Measurements from ENCODE around the gene TLE1. TPM values are rescaled to one million over a fixed set of nuclear protein-coding genes. Genes with fewer than 3 reads are reported as not detected.

The TLE1 gene
- total and polyA plus RNA-seq, 4 donors, result 20.9 to 39.9 (median 31.8) TPM

DNA sequence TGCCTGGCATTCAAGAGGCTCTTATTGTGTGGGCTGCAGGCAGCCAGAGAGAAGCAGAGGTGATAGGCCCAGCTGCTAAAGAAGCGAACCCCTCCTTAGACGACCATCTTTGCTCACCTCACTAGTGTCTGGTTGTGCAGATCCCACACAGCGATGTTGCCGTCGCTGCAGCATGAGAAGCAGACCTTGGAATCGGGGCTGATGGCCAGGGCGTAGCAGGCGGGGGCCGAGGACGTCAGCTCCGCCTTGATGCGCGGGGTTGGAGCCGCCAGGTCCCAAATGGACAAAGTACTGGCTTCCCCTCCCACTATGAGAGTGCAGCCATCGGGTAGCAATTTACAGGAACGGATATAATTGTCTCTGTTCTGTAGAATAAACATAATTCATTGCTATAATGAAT lies 98.7 kb downstream of the TLE1 start:
- no peaks in the 10 kb centered on the region for H3K36me3 ChIP-seq (ENCODE audit: control insufficient read depth in 1 of 2, insufficient read depth in 2 of 2, low read length in 1 of 2)
- WGBS, 2 donors, result 94% methylated on average over 16 of the region's 16 CpGs
- peaks cover 0 to 13% of the 10 kb centered on the region in 2 donors for H3K4me1 ChIP-seq (ENCODE audit: control insufficient read depth in 1 of 2, insufficient read depth in 2 of 2, low read length in 2 of 2)

DNA sequence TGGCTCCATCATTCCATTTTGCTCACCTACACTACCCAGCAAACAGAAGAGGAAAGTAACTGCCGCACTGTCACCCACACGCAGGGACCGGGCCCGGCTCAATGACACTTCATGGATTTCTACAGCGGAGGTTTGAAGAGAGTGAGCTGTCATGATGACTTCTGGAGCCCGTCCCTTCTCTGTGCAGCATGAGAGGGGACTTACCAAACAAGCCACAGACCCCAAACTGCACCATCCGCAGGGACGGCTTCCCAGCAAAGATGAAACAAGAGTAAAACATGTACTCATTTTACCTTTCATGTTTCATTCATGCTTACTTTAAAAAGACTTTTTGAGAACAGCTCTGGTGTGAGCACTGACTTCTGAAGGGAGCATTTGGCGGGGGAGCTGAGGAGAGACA lies 99.5 kb downstream of the TLE1 start:
- Histone ChIP-seq H3K4me3 (ENCODE audit: low read length in 2 of 2) (no peak overlapping the region), H3K27ac (ENCODE audit: low read depth in 1 of 2, low read length in 2 of 2) (peak overlapping the region; percentile 9 to 20), H3K4me1 (ENCODE audit: control insufficient read depth in 1 of 2, insufficient read depth in 2 of 2, low read length in 2 of 2) (peaks cover 0 to 13% of the 10 kb centered on the region in 2 donors), H3K9me3 (ENCODE audit: control insufficient read depth, low read length) (no peaks in the 10 kb centered on the region), H3K36me3 (ENCODE audit: control insufficient read depth in 1 of 2, insufficient read depth in 2 of 2, low read length in 1 of 2) (no peaks in the 10 kb centered on the region), H3K27me3 (ENCODE audit: control insufficient read depth in 1 of 2, insufficient read depth in 2 of 2, low read length in 1 of 2) (no peaks in the 10 kb centered on the region)
- intact Hi-C loops (cut with DNase I), result loop anchor here in 1 of 2 donors (10.0 kb wide), 1 partner anchor 255 kb away; no protein-coding TSS in a partner anchor
- ATAC-seq (ENCODE audit: low FRiP score), result no peak
- no peak for DNase-seq
- WGBS, 2 donors, result 74 to 78% methylated on average over 9 of the region's 9 CpGs

More for the DNA sequence above, 98.7 kb downstream of the TLE1 start:
- H3K27ac ChIP-seq (ENCODE audit: low read depth in 1 of 2, low read length in 2 of 2), result peak overlapping the region; percentile 20 to 38
- no peak overlapping the region for H3K4me3 ChIP-seq (ENCODE audit: low read length in 2 of 2)
- H3K9me3 ChIP-seq (ENCODE audit: control insufficient read depth, low read length), result no peaks in the 10 kb centered on the region
- DNase-seq, result no peak
- intact Hi-C loops (cut with DNase I), result loop anchor here in 1 of 2 donors (10.0 kb wide), 1 partner anchor 254 kb away; no protein-coding TSS in a partner anchor
- no peak for ATAC-seq (ENCODE audit: low FRiP score)
- no peaks in the 10 kb centered on the region for H3K27me3 ChIP-seq (ENCODE audit: control insufficient read depth in 1 of 2, insufficient read depth in 2 of 2, low read length in 1 of 2)

DNA sequence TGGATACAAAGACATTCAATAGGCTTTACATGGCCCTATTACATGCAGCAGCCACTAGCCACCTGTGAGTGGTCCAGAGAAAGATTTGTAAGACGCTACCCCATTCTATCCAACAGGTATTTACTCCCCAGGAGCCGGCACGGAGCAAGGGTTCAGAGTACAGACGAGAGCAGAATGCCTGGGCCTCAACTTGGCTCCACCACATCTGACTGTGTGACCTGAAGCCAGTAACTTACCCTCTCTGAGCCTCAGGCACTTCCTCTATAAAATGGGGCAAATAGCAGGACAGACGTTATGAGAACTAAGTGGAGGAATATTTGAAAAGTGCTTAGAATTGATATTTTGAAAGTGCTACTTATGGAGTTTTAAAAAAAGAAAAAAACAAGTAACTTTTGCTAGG lies 100.0 kb downstream of the TLE1 start:
- peaks cover 0 to 13% of the 10 kb centered on the region in 2 donors for H3K4me1 ChIP-seq (ENCODE audit: control insufficient read depth in 1 of 2, insufficient read depth in 2 of 2, low read length in 2 of 2)
- no peaks in the 10 kb centered on the region for H3K27me3 ChIP-seq (ENCODE audit: control insufficient read depth in 1 of 2, insufficient read depth in 2 of 2, low read length in 1 of 2)
- no peaks in the 10 kb centered on the region for H3K9me3 ChIP-seq (ENCODE audit: control insufficient read depth, low read length)
- H3K27ac ChIP-seq (ENCODE audit: low read depth in 1 of 2, low read length in 2 of 2), result peak overlapping the region; percentile 20 to 80
- intact Hi-C loops (cut with DNase I), result no loop called here
- WGBS, 2 donors, result 79 to 88% methylated on average over 5 of the region's 5 CpGs
- no peak for DNase-seq
- H3K36me3 ChIP-seq (ENCODE audit: control insufficient read depth in 1 of 2, insufficient read depth in 2 of 2, low read length in 1 of 2), result no peaks in the 10 kb centered on the region
- H3K4me3 ChIP-seq (ENCODE audit: low read length in 2 of 2), result no peak overlapping the region
- ATAC-seq (ENCODE audit: low FRiP score), result no peak

DNA sequence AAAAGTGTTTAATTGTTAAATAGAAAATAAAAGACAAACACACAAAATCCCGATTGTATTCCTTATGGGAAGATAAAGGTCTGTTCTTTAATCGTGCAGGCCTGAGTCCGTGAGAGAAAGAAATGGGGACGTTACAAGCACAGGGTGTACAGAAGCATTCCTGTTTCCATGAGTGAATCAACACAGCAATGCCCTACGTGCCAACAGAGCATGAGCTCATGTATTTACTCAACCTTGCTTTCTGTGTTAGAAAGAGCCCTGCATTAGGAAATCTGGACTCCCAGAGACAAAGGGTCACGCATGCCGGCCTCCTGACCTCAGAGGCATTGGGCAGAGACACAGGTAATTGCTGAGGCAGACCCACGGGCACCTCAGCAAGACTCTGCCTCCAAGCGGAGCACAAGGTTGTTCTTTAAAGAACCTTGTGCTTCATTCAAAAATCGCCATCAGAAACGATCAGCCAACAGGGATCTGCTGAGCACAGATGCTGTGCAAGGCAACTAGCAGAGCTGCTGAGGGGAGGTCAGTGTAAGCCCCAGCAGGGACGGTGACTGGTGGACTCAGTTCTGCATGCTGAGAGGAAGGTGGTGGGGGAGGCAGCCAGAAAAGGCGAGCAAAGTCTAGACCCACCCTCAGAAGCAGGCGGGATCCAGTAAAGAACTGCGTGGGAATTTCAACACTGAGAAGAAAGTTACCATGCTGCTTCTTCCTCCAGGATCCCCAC lies 101.0 kb downstream of the TLE1 start:
- peak; percentile 73 to 80 for DNase-seq
- peaks cover 0 to 2% of the 10 kb centered on the region in 2 donors for H3K36me3 ChIP-seq (ENCODE audit: control insufficient read depth in 1 of 2, insufficient read depth in 2 of 2, low read length in 1 of 2)
- peaks cover 0 to 13% of the 10 kb centered on the region in 2 donors for H3K4me1 ChIP-seq (ENCODE audit: control insufficient read depth in 1 of 2, insufficient read depth in 2 of 2, low read length in 2 of 2)
- WGBS, 2 donors, result 11 to 14% methylated on average over 15 of the region's 15 CpGs
- intact Hi-C loops (cut with DNase I), result no loop called here
- H3K4me3 ChIP-seq (ENCODE audit: low read length in 2 of 2), result no peak overlapping the region
- H3K27ac ChIP-seq (ENCODE audit: low read depth in 1 of 2, low read length in 2 of 2), result peak overlapping the region; percentile 20 to 80
- no peaks in the 10 kb centered on the region for H3K27me3 ChIP-seq (ENCODE audit: control insufficient read depth in 1 of 2, insufficient read depth in 2 of 2, low read length in 1 of 2)
- no peaks in the 10 kb centered on the region for H3K9me3 ChIP-seq (ENCODE audit: control insufficient read depth, low read length)
- ATAC-seq (ENCODE audit: low FRiP score), result peak; percentile 87

DNA sequence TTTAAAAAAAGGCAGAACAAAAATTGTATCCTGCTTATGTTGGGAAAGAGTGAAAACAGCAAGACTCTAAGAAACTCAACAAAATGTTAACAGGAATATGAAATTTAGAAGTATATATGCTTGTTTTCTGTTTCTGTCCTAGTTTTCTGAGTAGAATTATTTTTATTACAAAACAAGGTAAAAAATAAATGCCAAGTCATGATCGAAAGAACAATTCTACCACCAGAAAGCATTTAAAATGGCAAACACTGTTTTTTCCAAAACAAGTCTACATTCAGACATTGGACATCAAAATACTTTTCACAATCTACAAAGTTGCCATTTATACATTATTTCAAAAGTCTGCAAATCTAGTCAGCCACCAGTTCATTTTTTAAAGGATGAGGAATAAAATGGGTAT lies 102.6 kb downstream of the TLE1 start:
- Histone ChIP-seq H3K4me3 (ENCODE audit: low read length in 2 of 2) (no peak overlapping the region), H3K27me3 (ENCODE audit: control insufficient read depth in 1 of 2, insufficient read depth in 2 of 2, low read length in 1 of 2) (no peaks in the 10 kb centered on the region), H3K4me1 (ENCODE audit: control insufficient read depth in 1 of 2, insufficient read depth in 2 of 2, low read length in 2 of 2) (peaks cover 3 to 14% of the 10 kb centered on the region in 2 donors), H3K27ac (ENCODE audit: low read depth in 1 of 2, low read length in 2 of 2) (peak overlapping the region in 1 of 2 donors; percentile 91), H3K36me3 (ENCODE audit: control insufficient read depth in 1 of 2, insufficient read depth in 2 of 2, low read length in 1 of 2) (peaks cover 0 to 2% of the 10 kb centered on the region in 2 donors), H3K9me3 (ENCODE audit: control insufficient read depth, low read length) (no peaks in the 10 kb centered on the region)
- no peak for DNase-seq
- intact Hi-C loops (cut with DNase I), result no loop called here
- 31 to 37% methylated on average over 1 of the region's 1 CpG for WGBS, 2 donors
- no peak for ATAC-seq (ENCODE audit: low FRiP score)

DNA sequence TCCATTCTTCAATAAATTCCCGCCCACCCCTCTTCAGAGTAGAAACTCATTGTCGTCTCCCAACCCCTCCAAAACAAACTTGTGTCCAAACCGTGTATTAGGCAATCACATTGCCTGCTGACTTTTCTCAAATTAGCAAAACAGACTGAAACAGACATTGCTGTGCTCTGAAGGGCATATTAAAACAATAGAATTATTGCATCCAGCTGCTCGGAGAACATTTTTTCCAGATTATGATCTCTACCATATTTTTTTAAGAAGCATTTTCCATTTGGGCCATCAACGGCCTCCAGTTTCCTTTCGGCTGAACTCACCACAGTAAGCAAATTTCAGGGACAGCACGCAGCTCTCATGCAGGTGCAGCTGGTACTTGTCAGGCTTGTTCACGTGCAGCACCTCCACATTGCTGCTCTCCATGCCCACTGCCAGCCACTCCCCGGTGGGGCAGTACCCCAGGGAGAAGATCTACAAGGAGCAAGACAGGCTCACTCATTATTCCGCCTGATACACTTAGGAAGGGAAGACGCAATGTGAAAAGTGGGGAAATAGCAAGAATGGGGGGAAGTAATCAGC lies 104.1 kb downstream of the TLE1 start:
- Histone ChIP-seq H3K4me3 (ENCODE audit: low read length in 2 of 2) (no peak overlapping the region), H3K27me3 (ENCODE audit: control insufficient read depth in 1 of 2, insufficient read depth in 2 of 2, low read length in 1 of 2) (no peaks in the 10 kb centered on the region), H3K4me1 (ENCODE audit: control insufficient read depth in 1 of 2, insufficient read depth in 2 of 2, low read length in 2 of 2) (peaks cover 4 to 17% of the 10 kb centered on the region in 2 donors), H3K36me3 (ENCODE audit: control insufficient read depth in 1 of 2, insufficient read depth in 2 of 2, low read length in 1 of 2) (peaks cover 0 to 2% of the 10 kb centered on the region in 2 donors), H3K9me3 (ENCODE audit: control insufficient read depth, low read length) (no peaks in the 10 kb centered on the region), H3K27ac (ENCODE audit: low read depth in 1 of 2, low read length in 2 of 2) (peak overlapping the region in 1 of 2 donors; percentile 64)
- intact Hi-C loops (cut with DNase I), result no loop called here
- 53 to 61% methylated on average over 11 of the region's 11 CpGs for WGBS, 2 donors
- ATAC-seq (ENCODE audit: low FRiP score) (no peak), DNase-seq (no peak)

DNA sequence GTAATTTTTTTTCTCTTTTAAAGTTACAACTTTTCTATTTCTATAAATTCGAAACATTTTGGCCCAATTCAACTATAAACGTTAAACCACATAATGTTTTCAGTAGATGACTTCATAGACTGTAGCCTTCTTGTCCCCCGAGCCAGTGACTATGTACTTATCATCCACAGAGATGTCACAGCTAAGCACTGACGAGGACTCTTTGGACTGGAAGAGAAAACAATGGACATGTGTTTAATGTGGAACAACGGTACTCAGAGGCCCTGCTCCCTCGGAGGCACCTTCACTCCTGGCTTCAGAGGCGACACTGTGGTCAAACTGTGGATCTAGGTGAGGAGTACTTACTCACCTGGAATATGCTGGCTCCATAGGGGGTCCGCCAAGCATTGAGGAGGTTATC lies 105.2 kb downstream of the TLE1 start:
- intact Hi-C loops (cut with DNase I), result no loop called here
- WGBS, 2 donors, result 89 to 90% methylated on average over 8 of the region's 8 CpGs
- ATAC-seq (ENCODE audit: low FRiP score) (no peak), DNase-seq (no peak)
- no peak overlapping the region for H3K4me3 ChIP-seq (ENCODE audit: low read length in 2 of 2)
- H3K36me3 ChIP-seq (ENCODE audit: control insufficient read depth in 1 of 2, insufficient read depth in 2 of 2, low read length in 1 of 2), result peaks cover 0 to 2% of the 10 kb centered on the region in 2 donors
- peaks cover 4 to 11% of the 10 kb centered on the region in 2 donors for H3K4me1 ChIP-seq (ENCODE audit: control insufficient read depth in 1 of 2, insufficient read depth in 2 of 2, low read length in 2 of 2)
- H3K27ac ChIP-seq (ENCODE audit: low read depth in 1 of 2, low read length in 2 of 2), result no peak overlapping the region
- no peaks in the 10 kb centered on the region for H3K9me3 ChIP-seq (ENCODE audit: control insufficient read depth, low read length)
- no peaks in the 10 kb centered on the region for H3K27me3 ChIP-seq (ENCODE audit: control insufficient read depth in 1 of 2, insufficient read depth in 2 of 2, low read length in 1 of 2)

DNA sequence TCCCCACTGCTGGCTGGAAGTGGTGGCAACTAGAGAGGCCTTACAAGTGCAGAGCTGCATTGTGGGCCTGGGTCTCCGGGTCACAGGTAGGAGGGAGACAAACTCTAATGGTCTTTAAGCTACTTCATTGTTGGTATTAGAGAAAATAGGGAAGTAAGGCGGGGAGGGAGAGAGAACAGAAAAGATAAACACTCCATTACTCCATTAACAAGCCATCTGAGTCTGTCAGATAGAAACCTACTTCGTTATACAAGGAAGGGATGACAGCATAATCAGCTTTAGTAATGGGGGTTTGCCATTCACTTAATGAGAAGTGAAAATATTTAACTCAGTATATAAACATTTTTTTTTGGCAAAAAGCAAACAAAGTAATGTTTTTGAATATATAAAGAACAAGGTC lies 107.4 kb downstream of the TLE1 start:
- no peak overlapping the region for H3K4me3 ChIP-seq (ENCODE audit: low read length in 2 of 2)
- no peaks in the 10 kb centered on the region for H3K27me3 ChIP-seq (ENCODE audit: control insufficient read depth in 1 of 2, insufficient read depth in 2 of 2, low read length in 1 of 2)
- no peaks in the 10 kb centered on the region for H3K9me3 ChIP-seq (ENCODE audit: control insufficient read depth, low read length)
- ATAC-seq (ENCODE audit: low FRiP score) (peak; percentile 24), DNase-seq (no peak)
- H3K4me1 ChIP-seq (ENCODE audit: control insufficient read depth in 1 of 2, insufficient read depth in 2 of 2, low read length in 2 of 2), result peaks cover 4 to 11% of the 10 kb centered on the region in 2 donors
- 8 to 9% methylated on average over 3 of the region's 3 CpGs for WGBS, 2 donors
- H3K36me3 ChIP-seq (ENCODE audit: control insufficient read depth in 1 of 2, insufficient read depth in 2 of 2, low read length in 1 of 2), result peaks cover 0 to 2% of the 10 kb centered on the region in 2 donors
- intact Hi-C loops (cut with DNase I), result no loop called here
- peak overlapping the region; percentile 82 to 93 for H3K27ac ChIP-seq (ENCODE audit: low read depth in 1 of 2, low read length in 2 of 2)

DNA sequence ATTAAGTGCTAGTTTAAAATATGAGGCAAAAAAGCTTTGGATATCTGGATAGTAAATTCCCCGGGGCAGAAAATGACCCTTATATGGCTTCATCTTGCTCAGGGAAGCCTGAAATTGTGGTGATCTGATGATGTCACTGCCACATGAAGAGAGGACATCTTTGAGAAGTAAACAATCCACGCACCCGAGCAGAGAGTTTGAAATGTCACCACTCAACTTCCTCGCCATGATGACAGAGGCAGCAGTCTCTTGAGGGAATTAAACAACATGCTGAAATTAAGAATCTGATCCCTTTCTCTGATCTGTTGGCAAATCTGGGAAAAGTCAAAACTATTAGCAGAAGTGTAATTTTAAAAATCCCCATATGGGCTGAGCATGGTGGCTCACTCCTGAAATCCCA lies 110.0 kb downstream of the TLE1 start:
- Histone ChIP-seq H3K27me3 (ENCODE audit: control insufficient read depth in 1 of 2, insufficient read depth in 2 of 2, low read length in 1 of 2) (no peaks in the 10 kb centered on the region), H3K9me3 (ENCODE audit: control insufficient read depth, low read length) (no peaks in the 10 kb centered on the region), H3K4me3 (ENCODE audit: low read length in 2 of 2) (no peak overlapping the region), H3K36me3 (ENCODE audit: control insufficient read depth in 1 of 2, insufficient read depth in 2 of 2, low read length in 1 of 2) (peaks cover 0 to 2% of the 10 kb centered on the region in 2 donors), H3K4me1 (ENCODE audit: control insufficient read depth in 1 of 2, insufficient read depth in 2 of 2, low read length in 2 of 2) (peaks cover 4 to 11% of the 10 kb centered on the region in 2 donors), H3K27ac (ENCODE audit: low read depth in 1 of 2, low read length in 2 of 2) (no peak overlapping the region)
- intact Hi-C loops (cut with DNase I), result no loop called here
- no peak for ATAC-seq (ENCODE audit: low FRiP score)
- WGBS, 2 donors, result 84 to 89% methylated on average over 4 of the region's 4 CpGs
- no peak for DNase-seq

Data from aorta (tissue), 5 donors.